Mucosa of rectum (tissue), 2 donors: ENCODE data around the gene PLOD2.
A peak's percentile ranks its signal among the peaks of the same experiment; 100 is the strongest.

Source experiments
- H3K27ac ChIP-seq, 2 donors: one replicate each; pipeline ENCODE4 v1.7.0; 2013; ENCODE audit warnings: inconsistent platforms in 2 of 2, low read depth in 2 of 2, low read length in 2 of 2
- H3K27me3 ChIP-seq, 2 donors: one replicate each; pipeline ENCODE4 v1.7.0; 2013; ENCODE audit warnings: low read length in 2 of 2; ENCODE audit not compliant: control insufficient read depth in 2 of 2, insufficient read depth in 2 of 2
- H3K36me3 ChIP-seq, 2 donors: one replicate each; pipeline ENCODE4 v1.7.0; 2013; ENCODE audit warnings: low read length in 2 of 2; ENCODE audit not compliant: control insufficient read depth in 2 of 2, insufficient read depth in 2 of 2
- H3K4me1 ChIP-seq, 2 donors: one replicate each; pipeline ENCODE4 v1.7.0; 2013; ENCODE audit warnings: low read length in 2 of 2, mild to moderate bottlenecking in 1 of 2; ENCODE audit not compliant: control insufficient read depth in 2 of 2, insufficient read depth in 2 of 2
- H3K4me3 ChIP-seq, 2 donors: one replicate each; pipeline ENCODE4 v1.7.0; 2013; ENCODE audit warnings: low read length in 2 of 2
- H3K9ac ChIP-seq, 2 donors: one replicate each; pipeline ENCODE4 v1.7.0; 2013; ENCODE audit warnings: low read length in 2 of 2, low read depth in 1 of 2, mild to moderate bottlenecking in 1 of 2
- H3K9me3 ChIP-seq, 2 donors: one replicate each; pipeline ENCODE4 v1.7.0; 2013; ENCODE audit warnings: low read length in 2 of 2; ENCODE audit not compliant: control insufficient read depth in 2 of 2
- donor health status: healthy.
- donor health status: Normal muscosa, but diverticular disease.

The PLOD2 gene

DNA sequence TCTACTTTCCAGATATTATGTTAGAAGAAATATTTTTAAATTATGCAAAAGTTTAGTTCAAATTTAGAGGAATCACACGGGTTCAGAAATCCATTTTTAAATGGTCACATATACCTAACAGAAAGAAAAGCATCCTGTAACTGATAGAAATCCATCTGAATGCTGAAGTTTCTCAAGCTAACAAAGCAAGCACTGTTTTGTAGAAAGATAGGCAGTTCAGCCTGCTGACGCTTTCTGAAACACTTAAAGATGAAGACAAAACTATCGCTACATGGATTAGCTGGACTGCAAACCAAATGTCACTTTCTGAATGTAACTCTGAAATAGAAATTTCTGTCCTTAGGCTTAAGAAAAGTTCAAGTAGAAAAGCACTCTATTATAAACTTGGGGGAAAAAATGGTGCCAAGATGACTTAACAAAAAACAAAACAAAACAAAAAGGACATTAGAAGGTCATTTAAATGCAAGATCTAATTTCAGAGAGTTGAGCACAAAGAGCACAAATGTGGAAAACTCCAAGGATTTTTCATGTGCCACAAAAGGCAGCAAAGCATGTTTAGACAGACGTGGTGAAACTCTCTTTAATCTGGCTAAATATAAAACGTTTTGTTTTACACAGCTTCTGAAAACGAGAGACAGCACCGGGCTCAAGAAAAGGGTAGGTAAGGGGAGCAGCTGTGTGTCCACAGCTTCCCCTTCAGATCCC, 1.2 kb downstream of the PLOD2 start:
- Histone ChIP-seq H3K4me1 (peaks cover 9 to 28% of the 10 kb centered on the region in 2 donors), H3K4me3 (peak overlapping the region; percentile 77 to 97), H3K27me3 (no peaks in the 10 kb centered on the region), H3K27ac (peak overlapping the region; percentile 94 to 95), H3K9ac (peak overlapping the region; percentile 82 to 84), H3K36me3 (no peaks in the 10 kb centered on the region), H3K9me3 (no peaks in the 10 kb centered on the region)

DNA sequence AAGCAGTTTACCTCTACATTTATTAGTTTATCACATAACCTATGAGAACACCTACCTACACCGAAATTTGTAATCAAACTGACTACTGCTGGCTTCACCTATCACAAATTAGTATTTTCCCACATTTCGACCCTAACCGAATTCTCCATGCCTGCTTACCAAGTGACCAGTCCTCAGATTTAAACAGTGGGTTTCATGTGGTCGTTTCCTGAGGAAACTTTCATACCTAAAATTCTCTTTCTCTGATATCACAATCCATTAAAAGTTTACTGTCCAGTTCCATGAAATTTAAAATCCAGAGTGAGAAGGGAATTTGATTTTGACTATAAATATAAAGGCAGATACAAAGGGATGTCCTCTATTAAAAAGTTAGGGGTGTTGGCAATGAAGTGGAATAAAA, 1.9 kb downstream of the PLOD2 start:
- Histone ChIP-seq H3K9me3 (no peaks in the 10 kb centered on the region), H3K27me3 (no peaks in the 10 kb centered on the region), H3K36me3 (no peaks in the 10 kb centered on the region), H3K4me3 (peak overlapping the region; percentile 77 to 97), H3K27ac (peak overlapping the region in 1 of 2 donors; percentile 95), H3K9ac (peak overlapping the region in 1 of 2 donors; percentile 84), H3K4me1 (peaks cover 9 to 31% of the 10 kb centered on the region in 2 donors)

DNA sequence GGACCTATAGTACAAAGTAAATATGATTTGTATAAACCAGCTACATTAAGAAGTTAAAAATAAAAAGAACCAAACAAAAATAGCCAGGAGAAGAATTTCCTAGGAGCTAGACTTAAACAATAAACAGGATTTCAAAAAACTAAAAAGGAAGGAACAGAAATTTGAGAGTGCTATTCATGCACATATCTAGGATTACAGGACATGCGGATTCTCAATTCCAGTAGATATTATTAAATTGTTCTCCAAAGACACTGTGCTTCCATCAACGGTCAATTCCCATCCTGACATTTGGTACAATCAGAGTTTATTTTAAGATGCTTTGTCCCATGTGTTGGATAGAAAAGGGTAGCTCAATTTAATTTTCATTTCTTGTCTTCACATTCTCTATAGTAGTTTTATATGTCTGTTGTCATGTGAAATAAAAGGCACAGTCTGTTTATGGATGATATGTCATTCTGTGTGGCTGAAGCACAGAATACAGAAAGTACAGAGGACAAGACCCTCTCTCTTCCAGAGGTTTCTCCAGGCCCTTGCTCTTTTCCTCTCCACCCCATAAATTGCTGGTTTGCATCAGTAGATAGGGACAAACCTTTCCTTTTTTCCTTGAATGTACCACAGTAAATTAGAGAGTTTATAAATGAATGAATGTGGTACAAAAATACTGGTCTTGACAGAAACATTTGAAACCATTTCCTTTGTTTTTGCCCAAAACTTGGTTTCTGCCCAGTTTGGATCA, 3.5 kb downstream of the PLOD2 start:
- peak overlapping the region; percentile 9 to 97 for H3K4me3 ChIP-seq
- H3K4me1 ChIP-seq: peaks cover 9 to 29% of the 10 kb centered on the region in 2 donors

DNA sequence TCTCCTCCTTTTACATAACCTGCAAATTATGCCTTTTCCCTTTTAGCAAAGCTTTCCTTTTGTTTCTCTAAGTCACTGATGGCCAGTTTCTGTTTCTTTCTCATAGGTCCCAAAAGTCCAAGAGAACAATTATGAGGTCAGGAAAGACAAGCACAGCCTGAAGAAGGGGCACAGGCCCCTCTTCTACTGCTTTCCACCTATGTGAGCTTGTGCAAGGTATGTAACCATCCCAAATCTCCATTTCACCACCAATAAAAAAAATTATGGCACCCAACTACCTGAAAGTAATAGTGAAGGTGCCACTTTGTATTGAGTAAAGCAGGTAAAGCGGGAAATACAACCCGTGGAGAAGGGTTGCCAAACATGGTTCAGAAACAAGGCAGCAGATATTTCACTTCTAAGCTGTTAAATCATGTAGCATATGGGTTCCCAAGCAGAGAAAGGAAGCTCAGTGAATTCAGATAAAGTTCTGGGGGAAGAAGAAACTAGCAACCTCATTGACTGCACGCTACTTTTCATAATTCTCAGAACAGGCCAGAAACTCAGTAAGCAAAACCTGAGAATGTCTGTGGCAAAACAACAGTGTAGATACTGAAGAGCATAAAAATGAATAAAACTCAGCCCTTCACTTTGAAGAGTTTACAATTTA, 4.2 kb downstream of the PLOD2 start:
- H3K9ac ChIP-seq: peak overlapping the region in 1 of 2 donors; percentile 55
- peaks cover 9 to 24% of the 10 kb centered on the region in 2 donors for H3K4me1 ChIP-seq
- no peaks in the 10 kb centered on the region for H3K27me3 ChIP-seq
- peak overlapping the region; percentile 46 to 48 for H3K4me3 ChIP-seq
- peak overlapping the region; percentile 69 to 77 for H3K27ac ChIP-seq
- H3K9me3 ChIP-seq: no peaks in the 10 kb centered on the region
- no peaks in the 10 kb centered on the region for H3K36me3 ChIP-seq

More for the DNA sequence above, 3.5 kb downstream of the PLOD2 start:
- Histone ChIP-seq H3K9me3 (no peaks in the 10 kb centered on the region), H3K9ac (peak overlapping the region in 1 of 2 donors; percentile 9), H3K27me3 (no peaks in the 10 kb centered on the region), H3K36me3 (no peaks in the 10 kb centered on the region), H3K27ac (peak overlapping the region; percentile 69 to 77)

DNA sequence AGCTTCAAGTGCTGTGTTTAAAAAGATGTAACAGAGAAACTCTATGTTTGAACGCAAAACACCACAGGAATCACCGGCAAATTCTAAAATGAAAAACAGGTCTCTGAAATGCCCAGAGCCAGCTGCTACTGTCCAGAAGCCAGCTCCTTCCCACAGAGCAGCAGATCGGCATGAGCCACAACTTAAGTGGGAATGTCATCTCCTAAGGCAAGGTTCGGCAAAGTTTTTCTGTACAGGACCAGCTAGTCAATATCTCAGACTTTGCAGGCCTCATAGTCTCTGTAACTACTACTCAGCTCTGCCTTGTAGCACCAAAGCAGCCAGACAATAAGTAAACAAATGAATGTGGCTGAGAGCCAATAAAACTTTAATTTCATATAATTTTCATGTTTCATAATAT, 4.9 kb downstream of the PLOD2 start:
- H3K4me3 ChIP-seq: peak overlapping the region; percentile 36 to 57
- peak overlapping the region in 1 of 2 donors; percentile 55 for H3K9ac ChIP-seq
- no peaks in the 10 kb centered on the region for H3K36me3 ChIP-seq
- H3K27me3 ChIP-seq: no peaks in the 10 kb centered on the region
- peaks cover 9 to 20% of the 10 kb centered on the region in 2 donors for H3K4me1 ChIP-seq
- no peaks in the 10 kb centered on the region for H3K9me3 ChIP-seq
- H3K27ac ChIP-seq: peak overlapping the region; percentile 35 to 60

DNA sequence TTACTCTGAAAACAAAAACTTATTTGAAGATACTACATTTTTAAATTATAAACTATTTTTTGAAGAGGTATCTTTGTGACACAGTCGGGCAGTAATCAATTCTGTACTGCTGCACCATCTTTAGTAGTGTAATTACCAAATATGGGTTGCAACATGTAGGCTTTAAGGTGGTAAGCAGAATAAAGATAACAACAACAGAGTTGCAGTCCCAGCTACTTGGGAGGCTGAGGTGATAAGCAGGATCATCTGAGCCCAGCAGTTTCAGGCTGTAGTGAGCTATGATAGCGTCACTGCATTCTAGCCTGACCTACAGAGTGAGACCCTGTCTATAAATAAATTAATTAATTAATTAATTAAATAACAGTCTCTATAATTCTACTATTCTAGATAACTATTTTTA, 6.0 kb downstream of the PLOD2 start:
- Histone ChIP-seq H3K27ac (no peak overlapping the region), H3K9ac (no peak overlapping the region), H3K9me3 (no peaks in the 10 kb centered on the region), H3K36me3 (no peaks in the 10 kb centered on the region), H3K4me1 (peaks cover 9 to 20% of the 10 kb centered on the region in 2 donors), H3K4me3 (no peak overlapping the region), H3K27me3 (no peaks in the 10 kb centered on the region)

DNA sequence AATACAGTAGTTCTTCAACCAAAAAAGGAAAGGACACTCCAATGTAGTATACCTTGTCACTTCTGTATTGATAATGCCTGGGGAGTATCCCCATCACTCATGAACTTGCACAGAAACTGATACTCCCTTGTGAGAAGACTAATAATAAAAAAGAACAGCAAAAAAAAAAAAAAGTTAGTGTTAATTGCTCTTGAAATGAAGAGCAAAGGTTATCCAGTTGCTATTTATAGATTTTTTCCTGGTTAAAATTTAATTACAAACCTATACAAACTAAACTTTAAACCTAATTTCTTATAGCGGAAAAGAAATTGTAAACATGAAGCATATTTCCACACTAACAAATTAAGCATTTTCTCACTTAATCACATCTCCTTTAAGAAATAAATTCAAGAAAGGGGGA, 6.7 kb downstream of the PLOD2 start:
- no peak overlapping the region for H3K9ac ChIP-seq
- no peak overlapping the region for H3K4me3 ChIP-seq
- H3K36me3 ChIP-seq: no peaks in the 10 kb centered on the region
- no peaks in the 10 kb centered on the region for H3K9me3 ChIP-seq
- H3K27me3 ChIP-seq: no peaks in the 10 kb centered on the region
- H3K27ac ChIP-seq: no peak overlapping the region
- peaks cover 9 to 20% of the 10 kb centered on the region in 2 donors for H3K4me1 ChIP-seq

DNA sequence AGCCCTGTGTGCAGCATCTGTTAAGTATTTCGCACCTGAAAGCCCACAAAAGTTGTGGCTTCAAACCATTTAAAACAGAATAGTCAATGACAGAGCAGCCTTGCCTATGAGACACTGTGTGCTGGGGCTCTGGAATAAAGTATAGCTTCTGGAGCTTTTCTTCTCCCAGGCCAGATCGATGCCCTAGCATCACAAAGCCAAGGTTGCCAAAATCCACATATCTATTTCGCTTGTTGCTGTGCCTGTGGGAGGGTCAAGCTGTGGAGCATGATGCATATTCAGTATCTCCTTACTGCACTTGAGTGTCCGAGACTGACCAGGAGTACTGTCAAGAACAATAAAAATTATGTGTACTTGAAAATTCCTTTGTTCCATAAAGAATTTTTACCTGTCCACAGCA, 7.6 kb downstream of the PLOD2 start:
- no peaks in the 10 kb centered on the region for H3K27me3 ChIP-seq
- no peak overlapping the region for H3K9ac ChIP-seq
- H3K27ac ChIP-seq: no peak overlapping the region
- no peak overlapping the region for H3K4me3 ChIP-seq
- H3K4me1 ChIP-seq: peaks cover 6 to 17% of the 10 kb centered on the region in 2 donors
- H3K36me3 ChIP-seq: no peaks in the 10 kb centered on the region
- no peaks in the 10 kb centered on the region for H3K9me3 ChIP-seq

DNA sequence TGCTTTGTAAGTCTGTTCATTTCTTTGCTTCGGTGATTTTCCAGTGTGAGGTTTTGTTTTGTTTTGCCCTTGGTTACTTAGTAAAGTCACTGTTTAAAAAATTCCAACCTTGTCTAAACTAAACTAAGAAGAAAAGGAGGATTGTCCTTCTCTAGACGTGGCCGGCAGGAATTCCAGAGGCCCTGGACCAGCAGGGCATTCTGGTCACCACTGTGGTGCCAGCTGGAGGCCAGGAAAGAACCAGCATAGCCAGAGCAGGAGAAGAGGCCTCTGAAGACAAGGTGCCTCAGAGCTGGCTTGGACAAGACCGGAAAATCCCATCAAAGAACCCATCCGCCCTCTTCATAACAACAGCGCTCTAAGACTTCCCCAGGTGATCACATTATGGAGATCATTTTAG, 8.2 kb downstream of the PLOD2 start:
- no peak overlapping the region for H3K9ac ChIP-seq
- no peaks in the 10 kb centered on the region for H3K36me3 ChIP-seq
- no peak overlapping the region for H3K27ac ChIP-seq
- no peak overlapping the region for H3K4me3 ChIP-seq
- H3K4me1 ChIP-seq: peaks cover 2 to 17% of the 10 kb centered on the region in 2 donors
- no peaks in the 10 kb centered on the region for H3K27me3 ChIP-seq
- no peaks in the 10 kb centered on the region for H3K9me3 ChIP-seq

DNA sequence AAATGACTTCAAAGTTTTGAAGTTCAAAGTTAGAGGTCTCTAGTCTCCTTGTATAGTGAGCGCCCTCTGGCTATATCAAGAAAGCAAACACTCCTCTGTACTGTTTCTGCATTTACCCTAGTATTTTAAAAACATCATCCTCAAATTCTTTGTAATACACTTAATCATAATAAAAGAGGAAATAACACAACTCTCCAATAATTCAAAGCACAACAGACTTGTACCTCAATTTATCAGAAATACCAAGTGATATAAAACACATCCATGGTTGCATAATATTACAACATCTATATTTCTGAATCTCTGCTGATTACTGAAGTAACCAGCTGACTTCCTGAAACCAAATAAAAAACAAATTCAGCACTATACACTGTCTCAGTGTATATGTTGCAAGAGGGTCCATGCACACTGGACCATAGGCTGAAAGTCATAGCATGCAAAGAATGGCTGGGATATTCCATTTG, 12.5 kb downstream of the PLOD2 start:
- Histone ChIP-seq H3K27me3 (no peaks in the 10 kb centered on the region), H3K9me3 (no peaks in the 10 kb centered on the region), H3K9ac (no peak overlapping the region), H3K4me1 (peaks cover 0 to 2% of the 10 kb centered on the region in 2 donors), H3K36me3 (no peaks in the 10 kb centered on the region), H3K27ac (no peak overlapping the region), H3K4me3 (no peak overlapping the region)
